ENCODE measurements around the gene SMCHD1. TPM values are rescaled to one million over a fixed set of nuclear protein-coding genes. Genes with fewer than 3 reads are reported as not detected.

Gene SMCHD1
- total RNA-seq, 1 experiment from 2014 or later: 48.6 TPM

- no peaks in the 10 kb centered on the region for H3K27me3 ChIP-seq (ENCODE audit: insufficient read depth, low read length)
- no peak overlapping the region for H3K4me2 ChIP-seq (ENCODE audit: low read length)
- no peaks in the 10 kb centered on the region for H3K4me1 ChIP-seq (ENCODE audit: control insufficient read depth in 1 of 2, insufficient read depth in 2 of 2, low read length in 2 of 2)
- no peak overlapping the region for H2AFZ ChIP-seq (ENCODE audit: low read depth, low read length, poor library complexity, severe bottlenecking)
- no peak overlapping the region for H3K27ac ChIP-seq (ENCODE audit: low read depth, low read length)
- RAD21 ChIA-PET (ENCODE audit: low non-redundant PET in 1 of 2, low total read pairs in 2 of 2, uncharacterized antibody in 2 of 2, unreplicated experiment in 2 of 2): no interaction called here
- CTCF ChIA-PET: no interaction called here
- no peaks in the 10 kb centered on the region for H3K9me2 ChIP-seq (ENCODE audit: insufficient read depth)
- H3K79me2 ChIP-seq (ENCODE audit: insufficient read depth, low read length): peaks cover 88% of the 10 kb centered on the region
- peaks cover 8% of the 10 kb centered on the region; the same call in 1 of the 2 replicates for H4K20me1 ChIP-seq (ENCODE audit: insufficient read depth)
- peaks cover 34 to 62% of the 10 kb centered on the region in 2 experiments; a peak in 3 of 4 replicates for H3K36me3 ChIP-seq (ENCODE audit: control insufficient read depth in 1 of 2, insufficient read depth in 2 of 2, low read length in 2 of 2)
- DNase-seq (ENCODE audit: low read depth, low spot score) (no peak), ATAC-seq (no peak)
- H3K4me3 ChIP-seq (replicated peaks in 1 of 2; ENCODE audit: low read depth in 1 of 2, low read length in 2 of 2): no peak overlapping the region
- TF ChIP-seq EZH2 (IDR thresholded peaks at IDR 0.05) (no peak), TCF7L2 (IDR thresholded peaks at IDR 0.05; ENCODE audit: borderline replicate concordance, extremely low read depth, insufficient read depth, insufficient read length) (no peak)
- TF ChIP-seq, protein P1, sequence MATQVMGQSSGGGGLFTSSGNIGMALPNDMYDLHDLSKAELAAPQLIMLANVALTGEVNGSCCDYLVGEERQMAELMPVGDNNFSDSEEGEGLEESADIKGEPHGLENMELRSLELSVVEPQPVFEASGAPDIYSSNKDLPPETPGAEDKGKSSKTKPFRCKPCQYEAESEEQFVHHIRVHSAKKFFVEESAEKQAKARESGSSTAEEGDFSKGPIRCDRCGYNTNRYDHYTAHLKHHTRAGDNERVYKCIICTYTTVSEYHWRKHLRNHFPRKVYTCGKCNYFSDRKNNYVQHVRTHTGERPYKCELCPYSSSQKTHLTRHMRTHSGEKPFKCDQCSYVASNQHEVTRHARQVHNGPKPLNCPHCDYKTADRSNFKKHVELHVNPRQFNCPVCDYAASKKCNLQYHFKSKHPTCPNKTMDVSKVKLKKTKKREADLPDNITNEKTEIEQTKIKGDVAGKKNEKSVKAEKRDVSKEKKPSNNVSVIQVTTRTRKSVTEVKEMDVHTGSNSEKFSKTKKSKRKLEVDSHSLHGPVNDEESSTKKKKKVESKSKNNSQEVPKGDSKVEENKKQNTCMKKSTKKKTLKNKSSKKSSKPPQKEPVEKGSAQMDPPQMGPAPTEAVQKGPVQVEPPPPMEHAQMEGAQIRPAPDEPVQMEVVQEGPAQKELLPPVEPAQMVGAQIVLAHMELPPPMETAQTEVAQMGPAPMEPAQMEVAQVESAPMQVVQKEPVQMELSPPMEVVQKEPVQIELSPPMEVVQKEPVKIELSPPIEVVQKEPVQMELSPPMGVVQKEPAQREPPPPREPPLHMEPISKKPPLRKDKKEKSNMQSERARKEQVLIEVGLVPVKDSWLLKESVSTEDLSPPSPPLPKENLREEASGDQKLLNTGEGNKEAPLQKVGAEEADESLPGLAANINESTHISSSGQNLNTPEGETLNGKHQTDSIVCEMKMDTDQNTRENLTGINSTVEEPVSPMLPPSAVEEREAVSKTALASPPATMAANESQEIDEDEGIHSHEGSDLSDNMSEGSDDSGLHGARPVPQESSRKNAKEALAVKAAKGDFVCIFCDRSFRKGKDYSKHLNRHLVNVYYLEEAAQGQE (IDR thresholded peaks at IDR 0.05; ENCODE audit: low read depth): no peak
- intact Hi-C loops (cut with micrococcal nuclease): no loop called here
- POLR2A ChIA-PET: no interaction called here
- no TSS peak for BruUV-seq (replicated peaks)
- H3K9me3 ChIP-seq (ENCODE audit: control insufficient read depth in 1 of 2, insufficient read depth in 1 of 2, low read depth in 1 of 2, low read length in 2 of 2): no peaks in the 10 kb centered on the region
- H3K9ac ChIP-seq (ENCODE audit: low read length): no peak overlapping the region
These were observed 37.0 kb downstream of the SMCHD1 start for GRCh38 chr18:2692508-2692907.

GRCh38 chr18:2697184-2697583, 41.7 kb downstream of the SMCHD1 start:
- no peak overlapping the region for H3K27ac ChIP-seq (ENCODE audit: low read depth, low read length)
- no peaks in the 10 kb centered on the region for H3K9me2 ChIP-seq (ENCODE audit: insufficient read depth)
- no TSS peak for BruUV-seq (replicated peaks)
- intact Hi-C loops (cut with micrococcal nuclease): no loop called here
- no peaks in the 10 kb centered on the region for H3K9me3 ChIP-seq (ENCODE audit: control insufficient read depth in 1 of 2, insufficient read depth in 1 of 2, low read depth in 1 of 2, low read length in 2 of 2)
- no peaks in the 10 kb centered on the region for H3K4me1 ChIP-seq (ENCODE audit: control insufficient read depth in 1 of 2, insufficient read depth in 2 of 2, low read length in 2 of 2)
- ChIA-PET POLR2A (no interaction called here), RAD21 (ENCODE audit: low non-redundant PET in 1 of 2, low total read pairs in 2 of 2, uncharacterized antibody in 2 of 2, unreplicated experiment in 2 of 2) (no interaction called here), CTCF (no interaction called here)
- TF ChIP-seq JUND (IDR thresholded peaks at IDR 0.05): no peak
- TF ChIP-seq EZH2phosphoT487 (IDR thresholded peaks at IDR 0.05; ENCODE audit: borderline replicate concordance): no peak
- TF ChIP-seq EGR1 (IDR thresholded peaks at IDR 0.05; ENCODE audit: low read depth): no peak
- TF ChIP-seq TCF7L2 (IDR thresholded peaks at IDR 0.05; ENCODE audit: borderline replicate concordance, extremely low read depth, insufficient read depth, insufficient read length): no peak
- no peak for DNase-seq (ENCODE audit: low read depth, low spot score)
- peaks cover 8% of the 10 kb centered on the region; the same call in 1 of the 2 replicates for H4K20me1 ChIP-seq (ENCODE audit: insufficient read depth)
- peaks cover 70% of the 10 kb centered on the region for H3K79me2 ChIP-seq (ENCODE audit: insufficient read depth, low read length)
- no peaks in the 10 kb centered on the region for H3K27me3 ChIP-seq (ENCODE audit: insufficient read depth, low read length)
- H2AFZ ChIP-seq (ENCODE audit: low read depth, low read length, poor library complexity, severe bottlenecking): no peak overlapping the region
- ATAC-seq: no peak
- no peak overlapping the region for H3K4me3 ChIP-seq (replicated peaks in 1 of 2; ENCODE audit: low read depth in 1 of 2, low read length in 2 of 2)
- no peak overlapping the region for H3K9ac ChIP-seq (ENCODE audit: low read length)
- H3K4me2 ChIP-seq (ENCODE audit: low read length): no peak overlapping the region
- peaks cover 48 to 61% of the 10 kb centered on the region in 2 experiments; a peak in 3 of 4 replicates for H3K36me3 ChIP-seq (ENCODE audit: control insufficient read depth in 1 of 2, insufficient read depth in 2 of 2, low read length in 2 of 2)
